Stimulated activated CD4-positive, alpha-beta T cell treated with anti-CD3 and anti-CD28 coated beads, Interleukin-12 subunit alpha, Interleukin-12 subunit beta, amount 100 ng/mL, for 24 hours (primary cell): ENCODE data around the gene PPEF1.
"Not testable (repeated sequence)": the region's sequence is repeated elsewhere in the genome, so short reads cannot be mapped to it uniquely, and the experiment has no call there.

ENCODE experiments used
- DNase-seq, 2 experiments: peaks; one replicate each; pipeline ENCODE4 v3.0.0-alpha.2; 2020; ENCODE audit warnings: low read depth in 2 of 2

Gene PPEF1

GRCh38 chrX:18793601-18794089 is 86.2 kb downstream of the PPEF1 start:
- no peak for DNase-seq

- no peak for DNase-seq
These were observed 89.7 kb downstream of the PPEF1 start for GRCh38 chrX:18797141-18797540.

- no peak for DNase-seq
These were observed 92.5 kb downstream of the PPEF1 start for GRCh38 chrX:18799911-18800310.

- DNase-seq: no peak
These were observed 102.2 kb downstream of the PPEF1 start for GRCh38 chrX:18809641-18810040.

GRCh38 chrX:18810416-18810815 is 103.0 kb downstream of the PPEF1 start:
- DNase-seq: no peak

- no peak for DNase-seq
These were observed 117.9 kb downstream of the PPEF1 start for GRCh38 chrX:18825375-18825774.

GRCh38 chrX:18828832-18829404 is 121.5 kb downstream of the PPEF1 start:
- DNase-seq: no peak

GRCh38 chrX:18833071-18833731 is 125.8 kb downstream of the PPEF1 start:
- no peak for DNase-seq

- not testable (repeated sequence) for DNase-seq
These were observed 140.5 kb downstream of the PPEF1 start for GRCh38 chrX:18847901-18848300.

- no peak for DNase-seq
These were observed 148.6 kb downstream of the PPEF1 start for GRCh38 chrX:18855919-18856644.

GRCh38 chrX:18856645-18856997 is 149.2 kb downstream of the PPEF1 start:
- DNase-seq: no peak

- no peak for DNase-seq
These were observed 154.1 kb downstream of the PPEF1 start for GRCh38 chrX:18861511-18861910.

- no peak for DNase-seq
These were observed 157.0 kb downstream of the PPEF1 start for GRCh38 chrX:18864390-18864920.

GRCh38 chrX:18871161-18871890 is 163.9 kb downstream of the PPEF1 start:
- no peak for DNase-seq

GRCh38 chrX:18871970-18872369 is 164.5 kb downstream of the PPEF1 start:
- DNase-seq: no peak

GRCh38 chrX:18872621-18873020 is 165.2 kb downstream of the PPEF1 start:
- no peak for DNase-seq

GRCh38 chrX:18873189-18873791 is 165.8 kb downstream of the PPEF1 start:
- no peak for DNase-seq

GRCh38 chrX:18873836-18874235 is 166.4 kb downstream of the PPEF1 start:
- DNase-seq: no peak

GRCh38 chrX:18874560-18875255 is 167.3 kb downstream of the PPEF1 start:
- DNase-seq: no peak

- DNase-seq: no peak
These were observed 167.9 kb downstream of the PPEF1 start for GRCh38 chrX:18875256-18875878.

GRCh38 chrX:18877469-18877868 is 170.0 kb downstream of the PPEF1 start:
- no peak for DNase-seq
